Measurements from ENCODE around the gene SCAANT1.

GRCh38 chr3:63936925-63937324, 24.7 kb upstream of the SCAANT1 start:
- TF ChIP-seq CTCF (IDR thresholded peaks at IDR 0.05; ENCODE audit: low read depth, low read length, poor library complexity, severe bottlenecking) (no peak), EZH2phosphoT487 (IDR thresholded peaks at IDR 0.05; ENCODE audit: borderline replicate concordance, low read length) (no peak)

Measured in DOHH2 (cell line).